SK-N-SH (cell line): ENCODE data around the gene FSTL5. TPM values are rescaled to one million over a fixed set of nuclear protein-coding genes. Genes with fewer than 3 reads are reported as not detected.

Experiments used
- CTCF ChIA-PET: fragments of 300-600, 350-600 bp; formaldehyde crosslinking; extraction: SDS; loops from one replicate; lab custom pipeline; 2021; lab: Yijun Ruan, JAX
- POLR2A ChIA-PET: fragments of 350-600 bp; sonication (Branson Sonifier 250); formaldehyde crosslinking; extraction: SDS; loops from one replicate; lab custom pipeline; 2020; ENCODE audit warnings: antibody characterized with exemption, inconsistent platforms; lab: Yijun Ruan, JAX
- DNase-seq: peaks from one replicate; pipeline ENCODE4 v3.0.0; 2012
- H2AFZ ChIP-seq: fragments of 200-600 bp; sonication (generic); 2 replicates; pipeline ENCODE4 v1.8.1; 2016; ENCODE audit warnings: antibody characterized with exemption, mild to moderate bottlenecking, low read depth
- H3F3A ChIP-seq: fragments of 200-600 bp; sonication (generic); replicated peaks from 2 replicates; pipeline ENCODE3; 2016; ENCODE audit warnings: antibody characterized with exemption, mild to moderate bottlenecking; ENCODE audit not compliant: insufficient read depth
- H3K27ac ChIP-seq, 2 experiments: fragments of 200-500 bp in 1 of 2; fragments of 200-600 bp in 1 of 2; sonication (Bioruptor generic) in 1 of 2; sonication (generic), shearing (Covaris generic) in 1 of 2; 2 replicates each; pipeline versions ENCODE4 v1.5.1 to v1.6.1; 2014 to 2016; ENCODE audit warnings: low read depth in 2 of 2, inconsistent platforms in 1 of 2, low read length in 1 of 2, mild to moderate bottlenecking in 1 of 2, mixed read lengths in 1 of 2
- H3K27me3 ChIP-seq: fragments of 200-600 bp; sonication (generic), shearing (Covaris generic); 2 replicates; pipeline ENCODE4 v1.6.1; 2016; ENCODE audit warnings: mixed run types; ENCODE audit not compliant: insufficient read depth
- H3K36me3 ChIP-seq, 2 experiments: fragments of 200-500 bp in 1 of 2; fragments of 200-600 bp in 1 of 2; sonication (Bioruptor generic) in 1 of 2; sonication (generic) in 1 of 2; replicated peaks in 1 of 2; 2 replicates each; pipeline versions ENCODE3 to v1.5.1; 2014 to 2016; ENCODE audit warnings: low read length in 1 of 2, mild to moderate bottlenecking in 1 of 2; ENCODE audit not compliant: insufficient read depth in 2 of 2, control insufficient read depth in 1 of 2
- H3K4me1 ChIP-seq, 2 experiments: fragments of 200-500 bp in 1 of 2; fragments of 200-600 bp in 1 of 2; sonication (Bioruptor generic) in 1 of 2; sonication (generic), shearing (Covaris generic) in 1 of 2; 2 replicates each; pipeline versions ENCODE4 v1.5.1 to v1.6.1; 2014 to 2016; ENCODE audit warnings: low read depth in 1 of 2, low read length in 1 of 2, mixed run types in 1 of 2; ENCODE audit not compliant: insufficient read depth in 2 of 2, control insufficient read depth in 1 of 2
- H3K4me2 ChIP-seq: fragments of 200-600 bp; sonication (generic), shearing (Covaris generic); 2 replicates; pipeline ENCODE4 v1.6.1; 2017; ENCODE audit warnings: mixed run types
- H3K4me3 ChIP-seq, 2 experiments: fragments of 200-500 bp in 1 of 2; fragments of 200-600 bp in 1 of 2; sonication (Bioruptor generic) in 1 of 2; sonication (generic), shearing (Covaris generic) in 1 of 2; 2 replicates each; pipeline versions ENCODE4 v1.5.1 to v1.8.1; 2014 to 2016; ENCODE audit warnings: low read depth in 2 of 2, inconsistent platforms in 1 of 2, low read length in 1 of 2, mild to moderate bottlenecking in 1 of 2, mixed read lengths in 1 of 2, moderate library complexity in 1 of 2
- H3K79me2 ChIP-seq: fragments of 200-600 bp; sonication (generic); 2 replicates; pipeline ENCODE4 v1.8.1; 2017; ENCODE audit warnings: mild to moderate bottlenecking; ENCODE audit not compliant: insufficient read depth
- H3K9ac ChIP-seq: fragments of 200-600 bp; sonication (generic); 2 replicates; pipeline ENCODE4 v1.6.1; 2017; ENCODE audit warnings: mixed run types
- H3K9me2 ChIP-seq: fragments of 200-600 bp; sonication (generic); 2 replicates; pipeline ENCODE4 v1.6.1; 2017; ENCODE audit warnings: mixed run types
- H3K9me3 ChIP-seq: fragments of 200-600 bp; sonication (generic); 2 replicates; pipeline ENCODE4 v1.6.1; 2017; ENCODE audit warnings: mixed run types, mild to moderate bottlenecking, moderate library complexity
- H4K20me1 ChIP-seq: fragments of 200-600 bp; sonication (generic); 2 replicates; pipeline ENCODE4 v1.6.1; 2017; ENCODE audit warnings: mild to moderate bottlenecking, mixed run types; ENCODE audit not compliant: insufficient read depth
- CHD2 ChIP-seq: fragments of 150-350 bp; IDR thresholded peaks from 2 replicates; pipeline ENCODE4 v1.6.1; 2018; ENCODE audit warnings: low read length; ENCODE audit not compliant: partially characterized antibody
- CTCF ChIP-seq: fragments of 200-600 bp; sonication (generic); IDR thresholded peaks from 2 replicates; pipeline ENCODE4 v1.6.1; 2017; ENCODE audit warnings: antibody characterized with exemption, mild to moderate bottlenecking, moderate library complexity
- ELF1 ChIP-seq: IDR thresholded peaks from 2 replicates; pipeline ENCODE4 v1.4.0; 2012
- FOXM1 ChIP-seq: IDR thresholded peaks from 2 replicates; pipeline ENCODE4 v1.4.0; 2012; ENCODE audit warnings: low read depth, mild to moderate bottlenecking
- MAX ChIP-seq: IDR thresholded peaks from 2 replicates; pipeline ENCODE4 v1.4.0; 2012; ENCODE audit warnings: low read depth
- NFIC ChIP-seq: IDR thresholded peaks from 2 replicates; pipeline ENCODE4 v1.4.0; 2012; ENCODE audit warnings: borderline replicate concordance
- NRF1 ChIP-seq: IDR thresholded peaks from 2 replicates; pipeline ENCODE4 v1.6.1; 2012; ENCODE audit warnings: low read depth, mild to moderate bottlenecking, low read length
- REST ChIP-seq: IDR thresholded peaks from 2 replicates; pipeline ENCODE4 v1.6.1; 2012; ENCODE audit warnings: mild to moderate bottlenecking, low read depth, low read length, moderate library complexity
- SMC3 ChIP-seq: IDR thresholded peaks from 2 replicates; pipeline ENCODE4 v1.6.1; 2012; ENCODE audit warnings: low read depth, low read length, improper control_type of control experiment
- TCF12 ChIP-seq: IDR thresholded peaks from 2 replicates; pipeline ENCODE4 v1.4.0; 2012
- TEAD4 ChIP-seq: IDR thresholded peaks from 2 replicates; pipeline ENCODE4 v1.4.0; 2012; ENCODE audit warnings: mild to moderate bottlenecking, borderline replicate concordance; ENCODE audit not compliant: insufficient read depth
- USF1 ChIP-seq: IDR thresholded peaks from 2 replicates; pipeline ENCODE4 v1.4.0; 2012; ENCODE audit warnings: low read depth, borderline replicate concordance
- USF2 ChIP-seq: fragments of 150-350 bp; IDR thresholded peaks from 2 replicates; pipeline ENCODE4 v1.6.1; 2017; ENCODE audit warnings: antibody characterized with exemption, low read length, low read depth, borderline replicate concordance
- WGBS: methylation state at CpG from one replicate; pipeline ENCODE4 v1.1.6; 2017; ENCODE audit warnings: low lambda C conversion rate; 5-methylcytosine and 5-hydroxymethylcytosine counted together
- polyA plus RNA-seq, 3 experiments: library from polyadenylated mRNA; depleted of rRNA; stranded (reverse); fragments of >200 nt; gene quantifications; 2 replicates each; pipeline ENCODE4 v1.2.3, GENCODE V29; 2012

FSTL5 gene
- polyA plus RNA-seq, 1 of the 3 experiments (the other 2 are of a cell fraction) = 0.07 TPM

GRCh38 chr4:162116095-162116779 is 47.6 kb downstream of the FSTL5 start:
- H3K9me3 ChIP-seq = no peaks in the 10 kb centered on the region
- no peaks in the 10 kb centered on the region for H3K9me2 ChIP-seq
- H3K27ac ChIP-seq = no peak overlapping the region
- no peak overlapping the region for H3K9ac ChIP-seq
- TF ChIP-seq REST (no peak), ELF1 (no peak), SMC3 (no peak), FOXM1 (no peak), TEAD4 (no peak), USF1 (no peak), USF2 (no peak), MAX (no peak)
- 84% methylated on average over 11 of the region's 13 CpGs for WGBS
- no peaks in the 10 kb centered on the region for H3K79me2 ChIP-seq
- DNase-seq = no peak
- no peaks in the 10 kb centered on the region for H4K20me1 ChIP-seq
- H3K4me1 ChIP-seq = no peaks in the 10 kb centered on the region
- CTCF ChIA-PET = interaction anchor here (1.0 kb wide), 1 partner anchor 14 kb away, joined by 4 read pairs; no protein-coding TSS in a partner anchor
- H3F3A ChIP-seq = no peaks in the 10 kb centered on the region
- H3K36me3 ChIP-seq = no peaks in the 10 kb centered on the region
- POLR2A ChIA-PET = no interaction called here
- H3K4me2 ChIP-seq = no peak overlapping the region
- H2AFZ ChIP-seq = no peak overlapping the region
- no peak overlapping the region for H3K4me3 ChIP-seq
- H3K27me3 ChIP-seq = no peaks in the 10 kb centered on the region

GRCh38 chr4:162115333-162115732 is 48.5 kb downstream of the FSTL5 start:
- H3K36me3 ChIP-seq = no peaks in the 10 kb centered on the region
- no peaks in the 10 kb centered on the region for H3K9me3 ChIP-seq
- no peak overlapping the region for H3K9ac ChIP-seq
- H3K9me2 ChIP-seq = no peaks in the 10 kb centered on the region
- no peaks in the 10 kb centered on the region for H3K79me2 ChIP-seq
- no peak overlapping the region for H3K4me2 ChIP-seq
- no peaks in the 10 kb centered on the region for H3K4me1 ChIP-seq
- H2AFZ ChIP-seq = no peak overlapping the region
- H3K27ac ChIP-seq = no peak overlapping the region
- H3F3A ChIP-seq = no peaks in the 10 kb centered on the region
- CTCF ChIA-PET = no interaction called here
- no peak overlapping the region for H3K4me3 ChIP-seq
- no peaks in the 10 kb centered on the region for H3K27me3 ChIP-seq
- WGBS = 54% methylated on average over 3 of the region's 3 CpGs
- POLR2A ChIA-PET = no interaction called here
- no peak for DNase-seq
- H4K20me1 ChIP-seq = no peaks in the 10 kb centered on the region
- TF ChIP-seq FOXM1 (no peak), TCF12 (no peak), REST (no peak), CHD2 (no peak), NRF1 (no peak), NFIC (no peak), MAX (no peak), TEAD4 (no peak), CTCF (no peak)
